Right atrium auricular region (tissue), 2 donors: ENCODE results near the gene WDR45B. TPM values are rescaled to one million over a fixed set of nuclear protein-coding genes. Genes with fewer than 3 reads are reported as not detected.

Experiments used
- DNase-seq: peaks from one replicate; pipeline ENCODE4 v3.0.0-alpha.2; 2019; ENCODE audit warnings: low spot score
- H3K27ac ChIP-seq, 2 donors: fragments of 200-600 bp; sonication (generic); 1 replicate in 1 of 2; 2 replicates in 1 of 2; pipeline ENCODE4 v1.5.1; 2016 to 2019
- H3K27me3 ChIP-seq, 2 donors: fragments of 200-600 bp; sonication (generic); one replicate each; pipeline versions ENCODE4 v1.5.1 to v1.6.0; 2017 to 2019
- H3K36me3 ChIP-seq: fragments of 200-600 bp; sonication (generic); one replicate; pipeline ENCODE4 v1.5.1; 2016
- H3K4me1 ChIP-seq, 2 donors: fragments of 200-600 bp; sonication (generic); one replicate each; pipeline versions ENCODE4 v1.5.1 to v1.6.0; 2017 to 2019
- H3K4me3 ChIP-seq, 2 donors: fragments of 200-600 bp; sonication (generic); 1 replicate in 1 of 2; 2 replicates in 1 of 2; pipeline ENCODE4 v1.5.1; 2017 to 2019; ENCODE audit warnings: mild to moderate bottlenecking in 1 of 2, moderate library complexity in 1 of 2
- H3K9me3 ChIP-seq, 2 donors: fragments of 200-600 bp; sonication (generic); one replicate each; pipeline ENCODE4 v1.5.1; 2019
- CTCF ChIP-seq, 2 donors: fragments of 200-600 bp; sonication (generic); IDR thresholded peaks; one replicate each; pipeline ENCODE4 v1.5.1; 2019; ENCODE audit warnings: antibody characterized with exemption in 2 of 2
- total RNA-seq, 2 donors: library from RNA; depleted of rRNA; stranded (reverse); fragments of >200 nt; gene quantifications; one replicate each; pipeline ENCODE4 v1.1.0, GENCODE V29; 2016

The WDR45B gene
- total RNA-seq, 2 donors from 2014 or later: 41.2 to 46.4 TPM

GRCh38 chr17:82615084-82616020 lies 32.9 kb downstream of the WDR45B start:
- no peaks in the 10 kb centered on the region for H3K27me3 ChIP-seq
- H3K27ac ChIP-seq: no peak overlapping the region
- no peak for TF ChIP-seq CTCF (IDR thresholded peaks at IDR 0.05)
- peaks cover 55% of the 10 kb centered on the region for H3K36me3 ChIP-seq
- no peaks in the 10 kb centered on the region for H3K9me3 ChIP-seq
- no peak for DNase-seq
- peaks cover 0 to 8% of the 10 kb centered on the region in 2 donors for H3K4me1 ChIP-seq
- H3K4me3 ChIP-seq: no peak overlapping the region

- peaks cover 49% of the 10 kb centered on the region for H3K36me3 ChIP-seq
- peaks cover 0 to 8% of the 10 kb centered on the region in 2 donors for H3K4me1 ChIP-seq
- H3K27ac ChIP-seq: peak overlapping the region; percentile 64 to 82
- DNase-seq: no peak
- no peak for TF ChIP-seq CTCF (IDR thresholded peaks at IDR 0.05)
- H3K27me3 ChIP-seq: no peaks in the 10 kb centered on the region
- no peak overlapping the region for H3K4me3 ChIP-seq
- H3K9me3 ChIP-seq: no peaks in the 10 kb centered on the region
Measured at GRCh38 chr17:82614095-82614631, 34.1 kb downstream of the WDR45B start.

- H3K4me1 ChIP-seq: peaks cover 0 to 8% of the 10 kb centered on the region in 2 donors
- H3K36me3 ChIP-seq: peaks cover 43% of the 10 kb centered on the region
- peak overlapping the region; percentile 64 to 82 for H3K27ac ChIP-seq
- no peak for DNase-seq
- no peak overlapping the region for H3K4me3 ChIP-seq
- no peaks in the 10 kb centered on the region for H3K27me3 ChIP-seq
- TF ChIP-seq CTCF (IDR thresholded peaks at IDR 0.05): no peak
- H3K9me3 ChIP-seq: no peaks in the 10 kb centered on the region
Measured at GRCh38 chr17:82613283-82614094, 34.8 kb downstream of the WDR45B start.

- H3K27me3 ChIP-seq: no peaks in the 10 kb centered on the region
- no peak overlapping the region for H3K4me3 ChIP-seq
- no peaks in the 10 kb centered on the region for H3K9me3 ChIP-seq
- peak overlapping the region in 1 of 2 donors; percentile 16 for H3K27ac ChIP-seq
- TF ChIP-seq CTCF (IDR thresholded peaks at IDR 0.05): no peak
- H3K4me1 ChIP-seq: peaks cover 0 to 8% of the 10 kb centered on the region in 2 donors
- peaks cover 26% of the 10 kb centered on the region for H3K36me3 ChIP-seq
- DNase-seq: no peak
Measured at GRCh38 chr17:82611140-82612058, 36.8 kb downstream of the WDR45B start.

GRCh38 chr17:82609655-82610054 lies 38.6 kb downstream of the WDR45B start:
- Histone ChIP-seq H3K4me3 (no peak overlapping the region), H3K36me3 (peaks cover 16% of the 10 kb centered on the region), H3K27me3 (no peaks in the 10 kb centered on the region), H3K9me3 (no peaks in the 10 kb centered on the region), H3K27ac (no peak overlapping the region), H3K4me1 (peaks cover 0 to 9% of the 10 kb centered on the region in 2 donors)
- no peak for DNase-seq
- TF ChIP-seq CTCF (IDR thresholded peaks at IDR 0.05): no peak
